Measurements from ENCODE around the gene OR4S1. TPM values are rescaled to one million over a fixed set of nuclear protein-coding genes. Genes with fewer than 3 reads are reported as not detected.

OR4S1 gene
- not detected for total RNA-seq
- not detected for polyA plus RNA-seq (2013, experiment 1 of 2)
- polyA plus RNA-seq (2013, experiment 2 of 2) = not detected
- long read RNA-seq, experiment 1 = 0 reads
- long read RNA-seq, experiment 2 = 0 reads
- long read RNA-seq, experiment 3 = 0 reads
- long read RNA-seq, experiment 4 = 0 reads

- Mint-ChIP-seq H3K36me3 (ENCODE audit: low read depth) (no peaks in the 10 kb centered on the region), H3K4me1 (no peaks in the 10 kb centered on the region), H3K9me3 (peaks cover 43% of the 10 kb centered on the region), H3K27ac (no peak within 1 kb of the TSS), H3K27me3 (ENCODE audit: insufficient read depth) (no peaks in the 10 kb centered on the region), H3K4me3 (no peak within 1 kb of the TSS)
- no peak for DNase-seq
- Histone ChIP-seq H3K27me3 (ENCODE audit: control insufficient read depth, insufficient read depth, low read length, poor library complexity, severe bottlenecking) (no peaks in the 10 kb centered on the region), H3K4me3 (ENCODE audit: low read length) (no peak within 1 kb of the TSS), H3K4me1 (ENCODE audit: control insufficient read depth, insufficient read depth, low read length) (no peaks in the 10 kb centered on the region), H3K27ac (ENCODE audit: low read depth, low read length) (no peak within 1 kb of the TSS), H3K9me3 (ENCODE audit: control insufficient read depth, low read length) (peaks cover 47% of the 10 kb centered on the region), H3K36me3 (ENCODE audit: control insufficient read depth, insufficient read depth, low read length) (no peaks in the 10 kb centered on the region), H3K9ac (ENCODE audit: extremely low read depth, low read length, poor library complexity, severe bottlenecking) (no peak within 1 kb of the TSS)
- WGBS, 2 experiments (ENCODE audit: insufficient coverage in 1 of 2, insufficient read length in 1 of 2) = 56 to 59% methylated on average over 1 of the region's 1 CpG
- no peak for TF ChIP-seq CTCF (conservative IDR thresholded peaks at IDR 0.05)
Observed at GRCh38 chr11:48305923-48306322, at the start of gene OR4S1. TSS of gene OR4S1 (plus strand) at chr11:48306223. CDS start at chr11:48306223, 0 bp downstream.

- Mint-ChIP-seq H3K9me3 (peaks cover 41% of the 10 kb centered on the region), H3K27me3 (ENCODE audit: insufficient read depth) (no peaks in the 10 kb centered on the region), H3K4me3 (no peak overlapping the region), H3K27ac (no peak overlapping the region), H3K4me1 (no peaks in the 10 kb centered on the region), H3K36me3 (ENCODE audit: low read depth) (no peaks in the 10 kb centered on the region)
- no peak overlapping the region for H3K27ac ChIP-seq (ENCODE audit: low read depth, low read length)
- WGBS, 2 experiments (ENCODE audit: insufficient coverage in 1 of 2, insufficient read length in 1 of 2) = 90 to 91% methylated on average over 1 to 2 of the region's 2 CpGs
- H3K4me3 ChIP-seq (ENCODE audit: low read length) = no peak overlapping the region
- no peaks in the 10 kb centered on the region for H3K36me3 ChIP-seq (ENCODE audit: control insufficient read depth, insufficient read depth, low read length)
- no peak for DNase-seq
- no peaks in the 10 kb centered on the region for H3K27me3 ChIP-seq (ENCODE audit: control insufficient read depth, insufficient read depth, low read length, poor library complexity, severe bottlenecking)
- no peak for TF ChIP-seq CTCF (conservative IDR thresholded peaks at IDR 0.05)
- peaks cover 50% of the 10 kb centered on the region for H3K9me3 ChIP-seq (ENCODE audit: control insufficient read depth, low read length)
- no peaks in the 10 kb centered on the region for H3K4me1 ChIP-seq (ENCODE audit: control insufficient read depth, insufficient read depth, low read length)
- H3K9ac ChIP-seq (ENCODE audit: extremely low read depth, low read length, poor library complexity, severe bottlenecking) = no peak overlapping the region
Observed at GRCh38 chr11:48261600-48261999, 44.4 kb upstream of the OR4S1 start.

GRCh38 chr11:48263423-48263911 is 42.6 kb upstream of the OR4S1 start, which contains the start of gene OR4X1:
TSS of gene OR4X1 (plus strand) at chr11:48263861. CDS start at chr11:48263861, 0 bp downstream.
- Histone ChIP-seq H3K9me3 (ENCODE audit: control insufficient read depth, low read length) (peaks cover 53% of the 10 kb centered on the region), H3K27ac (ENCODE audit: low read depth, low read length) (no peak within 1 kb of the TSS), H3K4me1 (ENCODE audit: control insufficient read depth, insufficient read depth, low read length) (no peaks in the 10 kb centered on the region), H3K9ac (ENCODE audit: extremely low read depth, low read length, poor library complexity, severe bottlenecking) (no peak within 1 kb of the TSS), H3K4me3 (ENCODE audit: low read length) (no peak within 1 kb of the TSS), H3K27me3 (ENCODE audit: control insufficient read depth, insufficient read depth, low read length, poor library complexity, severe bottlenecking) (no peaks in the 10 kb centered on the region), H3K36me3 (ENCODE audit: control insufficient read depth, insufficient read depth, low read length) (no peaks in the 10 kb centered on the region)
- Mint-ChIP-seq H3K27ac (no peak within 1 kb of the TSS), H3K9me3 (peaks cover 31% of the 10 kb centered on the region), H3K4me3 (no peak within 1 kb of the TSS), H3K27me3 (ENCODE audit: insufficient read depth) (no peaks in the 10 kb centered on the region), H3K36me3 (ENCODE audit: low read depth) (no peaks in the 10 kb centered on the region), H3K4me1 (no peaks in the 10 kb centered on the region)
- DNase-seq = no peak
- 28 to 30% methylated on average over 2 to 3 of the region's 3 CpGs for WGBS, 2 experiments (ENCODE audit: insufficient coverage in 1 of 2, insufficient read length in 1 of 2)
- TF ChIP-seq CTCF (conservative IDR thresholded peaks at IDR 0.05) = no peak

Measured in endodermal cell (in vitro differentiated cells).